Endodermal cell (in vitro differentiated cells): ENCODE results near the gene ALDH4A1. TPM values are rescaled to one million over a fixed set of nuclear protein-coding genes. Genes with fewer than 3 reads are reported as not detected.

Source experiments
- DNase-seq: peaks from one replicate; pipeline ENCODE4 v3.0.0-alpha.2; 2017
- H3K27ac ChIP-seq: 2 replicates; pipeline ENCODE4 v1.5.1; 2013; ENCODE audit warnings: mild to moderate bottlenecking, low read depth, low read length, moderate library complexity
- H3K27me3 ChIP-seq: 2 replicates; pipeline ENCODE4 v1.6.1; 2013; ENCODE audit warnings: mild to moderate bottlenecking, low read length, moderate library complexity; ENCODE audit not compliant: insufficient read depth, control insufficient read depth, poor library complexity, severe bottlenecking
- H3K36me3 ChIP-seq: 2 replicates; pipeline ENCODE4 v1.7.0; 2013; ENCODE audit warnings: mild to moderate bottlenecking, low read length, moderate library complexity; ENCODE audit not compliant: control insufficient read depth, insufficient read depth
- H3K4me1 ChIP-seq: one replicate; pipeline ENCODE4 v1.7.0; 2013; ENCODE audit warnings: low read length; ENCODE audit not compliant: control insufficient read depth, insufficient read depth
- H3K4me3 ChIP-seq: 2 replicates; pipeline ENCODE4 v1.5.1; 2013; ENCODE audit warnings: mild to moderate bottlenecking, low read length, moderate library complexity
- H3K9ac ChIP-seq: 2 replicates; pipeline ENCODE4 v1.6.1; 2013; ENCODE audit warnings: mild to moderate bottlenecking, low read length, moderate library complexity; ENCODE audit not compliant: poor library complexity, severe bottlenecking; ENCODE audit errors: extremely low read depth
- H3K9me3 ChIP-seq: 2 replicates; pipeline ENCODE4 v1.6.1; 2013; ENCODE audit warnings: mild to moderate bottlenecking, low read length, moderate library complexity; ENCODE audit not compliant: control insufficient read depth
- H3K27ac Mint-ChIP-seq: 2 replicates; pipeline ENCODE4 v1.8.0; 2020; ENCODE audit warnings: mixed read lengths
- H3K27me3 Mint-ChIP-seq: 2 replicates; pipeline ENCODE4 v1.8.0; 2021; ENCODE audit warnings: mild to moderate bottlenecking, mixed read lengths; ENCODE audit not compliant: insufficient read depth
- H3K36me3 Mint-ChIP-seq: 2 replicates; pipeline ENCODE4 v1.8.0; 2020; ENCODE audit warnings: low read depth, mixed read lengths
- H3K4me1 Mint-ChIP-seq: 2 replicates; pipeline ENCODE4 v1.8.0; 2020; ENCODE audit warnings: mixed read lengths
- H3K4me3 Mint-ChIP-seq: 2 replicates; pipeline ENCODE4 v1.8.0; 2020; ENCODE audit warnings: mild to moderate bottlenecking, moderate library complexity, mixed read lengths
- H3K9me3 Mint-ChIP-seq: 2 replicates; pipeline ENCODE4 v1.8.0; 2020; ENCODE audit warnings: mild to moderate bottlenecking, mixed read lengths
- WGBS, 2 experiments: methylation state at CpG; one replicate each; pipeline versions ENCODE4 v1.1.5 to v1.1.7; 2013; ENCODE audit warnings: missing lambda C conversion rate in 2 of 2, mixed read lengths in 1 of 2; ENCODE audit not compliant: insufficient coverage in 1 of 2, insufficient read length in 1 of 2; 5-methylcytosine and 5-hydroxymethylcytosine counted together
- microRNA-seq: library from miRNA; unstranded; fragments of <30 nt; microRNA quantifications from one replicate; pipeline ENCODE4 v1.2.0, GENCODE V29; 2020; ENCODE audit warnings: borderline microRNAs expressed
- total RNA-seq, 2 donors: library from RNA; stranded (reverse); fragmentation: NEBNext Ultra II Directional in 1 of 2; extraction: Animal tissue kit (Norgen Biotek cat#: 25700) in 1 of 2; gene quantifications; 2 replicates in 1 of 2; 3 replicates in 1 of 2; pipeline ENCODE4 v1.2.1, GENCODE V29; 2021
- TF ChIP-seq, protein P1 (sequence below): fragments of 200-600 bp; sonication (generic); conservative IDR thresholded peaks from 2 replicates; pipeline ENCODE4 v1.5.0; 2021; ENCODE audit warnings: antibody characterized with exemption, mild to moderate bottlenecking

The ALDH4A1 gene
- total RNA-seq, 2 donors from 2014 or later = 7.6 to 18.7 TPM

DNA sequence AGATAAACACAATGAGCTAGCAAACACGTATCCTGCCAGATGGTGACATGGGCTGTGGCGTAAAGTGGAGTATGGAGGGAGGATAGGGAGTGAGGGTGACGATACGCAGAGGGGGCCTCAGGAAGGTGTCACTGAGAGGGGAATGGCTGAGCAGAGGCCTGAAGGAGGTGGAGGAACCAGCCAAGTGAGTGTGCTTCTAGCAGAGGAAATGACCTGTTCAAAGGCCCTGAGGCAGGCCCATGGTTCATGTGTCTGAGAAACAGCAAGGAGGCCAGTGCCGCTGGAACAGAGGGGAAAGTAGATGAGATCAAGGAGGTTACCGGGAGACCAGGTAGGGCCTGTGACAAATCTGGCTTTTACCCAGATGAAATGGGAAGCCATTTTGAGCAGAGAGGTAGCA, 78.9 kb downstream of the ALDH4A1 start:
- Histone ChIP-seq H3K4me1 (no peaks in the 10 kb centered on the region), H3K27me3 (peaks cover 22% of the 10 kb centered on the region), H3K9me3 (peaks cover 12% of the 10 kb centered on the region), H3K9ac (no peak overlapping the region), H3K36me3 (no peaks in the 10 kb centered on the region), H3K27ac (no peak overlapping the region), H3K4me3 (no peak overlapping the region)
- H3K4me3 Mint-ChIP-seq = no peak overlapping the region
- no peak for DNase-seq
- H3K4me1 Mint-ChIP-seq = no peaks in the 10 kb centered on the region
- TF ChIP-seq, protein P1, sequence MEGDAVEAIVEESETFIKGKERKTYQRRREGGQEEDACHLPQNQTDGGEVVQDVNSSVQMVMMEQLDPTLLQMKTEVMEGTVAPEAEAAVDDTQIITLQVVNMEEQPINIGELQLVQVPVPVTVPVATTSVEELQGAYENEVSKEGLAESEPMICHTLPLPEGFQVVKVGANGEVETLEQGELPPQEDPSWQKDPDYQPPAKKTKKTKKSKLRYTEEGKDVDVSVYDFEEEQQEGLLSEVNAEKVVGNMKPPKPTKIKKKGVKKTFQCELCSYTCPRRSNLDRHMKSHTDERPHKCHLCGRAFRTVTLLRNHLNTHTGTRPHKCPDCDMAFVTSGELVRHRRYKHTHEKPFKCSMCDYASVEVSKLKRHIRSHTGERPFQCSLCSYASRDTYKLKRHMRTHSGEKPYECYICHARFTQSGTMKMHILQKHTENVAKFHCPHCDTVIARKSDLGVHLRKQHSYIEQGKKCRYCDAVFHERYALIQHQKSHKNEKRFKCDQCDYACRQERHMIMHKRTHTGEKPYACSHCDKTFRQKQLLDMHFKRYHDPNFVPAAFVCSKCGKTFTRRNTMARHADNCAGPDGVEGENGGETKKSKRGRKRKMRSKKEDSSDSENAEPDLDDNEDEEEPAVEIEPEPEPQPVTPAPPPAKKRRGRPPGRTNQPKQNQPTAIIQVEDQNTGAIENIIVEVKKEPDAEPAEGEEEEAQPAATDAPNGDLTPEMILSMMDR = no peak
- H3K36me3 Mint-ChIP-seq = no peaks in the 10 kb centered on the region
- peaks cover 26% of the 10 kb centered on the region for H3K9me3 Mint-ChIP-seq
- H3K27me3 Mint-ChIP-seq = peaks cover 47% of the 10 kb centered on the region
- no peak overlapping the region for H3K27ac Mint-ChIP-seq
- WGBS, 2 experiments = 95 to 96% methylated on average over 6 of the region's 6 CpGs

Small RNA genes within 50 kb of the gene (microRNA-seq; reads per million reads assigned to microRNA genes)
- gene MIR1290 = not detected
- not detected for gene MIR4695

Other genes starting within 250 kb of the ALDH4A1 start
- gene TAS1R2, start 42.9 kb downstream of the ALDH4A1 start, total RNA-seq = not detected
- 1 to 10 TPM; 4.6 to 6.4 TPM for gene IFFO2, start 54.1 kb upstream of the ALDH4A1 start, total RNA-seq